CD8-positive, alpha-beta memory T cell (primary cell): ENCODE data around the gene PGBD1. TPM values are rescaled to one million over a fixed set of nuclear protein-coding genes. Genes with fewer than 3 reads are reported as not detected.
A peak's percentile ranks its signal among the peaks of the same experiment; 100 is the strongest.

Experiments used
- CTCF ChIA-PET: fragments of 350-600 bp; sonication (Branson Sonifier 250); formaldehyde crosslinking; loops from one replicate; lab custom pipeline; 2021; ENCODE audit warnings: antibody characterized with exemption; lab: Charles Lee
- POLR2A ChIA-PET: fragments of 350-600 bp; sonication (Branson Sonifier 250); formaldehyde crosslinking; loops from one replicate; lab custom pipeline; 2021; ENCODE audit warnings: antibody characterized with exemption; lab: Charles Lee
- DNase-seq, 5 donors: peaks; one replicate each; pipeline versions ENCODE4 v3.0.0 to v3.0.0-alpha.2; 2020 to 2022; ENCODE audit warnings: mixed read lengths in 1 of 5
- H3K27ac ChIP-seq: one replicate; pipeline ENCODE4 v1.7.0; 2013; ENCODE audit warnings: low read depth, mild to moderate bottlenecking, low read length, moderate library complexity
- H3K27me3 ChIP-seq: 2 replicates; pipeline ENCODE4 v1.7.0; 2013; ENCODE audit warnings: low read length, mild to moderate bottlenecking; ENCODE audit not compliant: insufficient read depth, poor library complexity, severe bottlenecking
- H3K36me3 ChIP-seq: 2 replicates; pipeline ENCODE4 v1.7.0; 2013; ENCODE audit warnings: mild to moderate bottlenecking, low read length, moderate library complexity; ENCODE audit not compliant: insufficient read depth
- H3K4me1 ChIP-seq: 2 replicates; pipeline ENCODE4 v1.7.0; 2013; ENCODE audit warnings: mild to moderate bottlenecking, low read length, moderate library complexity; ENCODE audit not compliant: insufficient read depth
- H3K4me3 ChIP-seq: 2 replicates; pipeline ENCODE4 v1.7.0; 2013; ENCODE audit warnings: mild to moderate bottlenecking, low read length
- H3K9me3 ChIP-seq: 2 replicates; pipeline ENCODE4 v1.7.0; 2013; ENCODE audit warnings: mild to moderate bottlenecking, low read length
- H3K27ac Mint-ChIP-seq, 8 donors: one replicate each; pipeline ENCODE4 v1.8.0; 2020 to 2021; ENCODE audit warnings: mixed read lengths in 8 of 8, mild to moderate bottlenecking in 6 of 8, inconsistent platforms in 3 of 8, moderate library complexity in 3 of 8
- H3K27me3 Mint-ChIP-seq, 2 donors: one replicate each; pipeline ENCODE4 v1.8.0; 2020 to 2021; ENCODE audit warnings: mixed read lengths in 2 of 2, mild to moderate bottlenecking in 1 of 2, moderate library complexity in 1 of 2
- H3K36me3 Mint-ChIP-seq, 3 donors: one replicate each; pipeline ENCODE4 v1.8.0; 2020 to 2021; ENCODE audit warnings: mixed read lengths in 3 of 3, inconsistent platforms in 1 of 3, mild to moderate bottlenecking in 1 of 3
- H3K4me1 Mint-ChIP-seq, 3 donors: one replicate each; pipeline ENCODE4 v1.8.0; 2020 to 2021; ENCODE audit warnings: mixed read lengths in 3 of 3, inconsistent platforms in 1 of 3, mild to moderate bottlenecking in 1 of 3
- H3K4me3 Mint-ChIP-seq, 7 donors: one replicate each; pipeline ENCODE4 v1.8.0; 2020 to 2021; ENCODE audit warnings: mixed read lengths in 7 of 7, mild to moderate bottlenecking in 6 of 7, moderate library complexity in 4 of 7, inconsistent platforms in 2 of 7
- H3K9me3 Mint-ChIP-seq, 5 donors: one replicate each; pipeline ENCODE4 v1.8.0; 2020 to 2022; ENCODE audit warnings: mixed read lengths in 5 of 5, mild to moderate bottlenecking in 3 of 5, moderate library complexity in 2 of 5, inconsistent platforms in 1 of 5
- polyA plus RNA-seq: library from polyadenylated mRNA; unstranded; fragments of 300-500 nt; fragmentation: Illumina TruSeq; gene quantifications from one replicate; pipeline ENCODE4 v1.2.3, GENCODE V29; 2021
- total RNA-seq, 2 experiments: library from RNA; stranded (reverse); gene quantifications; one replicate each; pipeline ENCODE4 v1.2.3, GENCODE V29; 2021

PGBD1 gene
- total and polyA plus RNA-seq, 3 experiments from 2014 or later, result 0.87 to 5.4 (median 4.6) TPM

GRCh38 chr6:28269492-28269891, 11.9 kb upstream of the PGBD1 start:
- H3K4me1 Mint-ChIP-seq, result peaks cover 14 to 22% (median 17%) of the 10 kb centered on the region in 3 donors
- peaks cover 18% of the 10 kb centered on the region for H3K4me1 ChIP-seq
- H3K4me3 Mint-ChIP-seq, result no peak overlapping the region
- peaks cover 18% of the 10 kb centered on the region for H3K36me3 ChIP-seq
- peaks cover 0 to 28% (median 4%) of the 10 kb centered on the region in 3 donors for H3K36me3 Mint-ChIP-seq
- H3K9me3 Mint-ChIP-seq, result no peaks in the 10 kb centered on the region
- no peak overlapping the region for H3K4me3 ChIP-seq
- CTCF ChIA-PET, result interaction anchor here (1.4 to 3.7 kb wide), 2 partner anchors 17 to 87 kb away, joined by 3 to 22 read pairs; partner anchors contain the start of gene ZKSCAN4
- no peak overlapping the region for H3K27ac Mint-ChIP-seq
- POLR2A ChIA-PET, result no interaction called here
- H3K27me3 Mint-ChIP-seq, result peaks cover 0 to 6% of the 10 kb centered on the region in 2 donors
- no peak overlapping the region for H3K27ac ChIP-seq
- H3K9me3 ChIP-seq, result no peaks in the 10 kb centered on the region
- no peak for DNase-seq
- no peaks in the 10 kb centered on the region for H3K27me3 ChIP-seq

DNA sequence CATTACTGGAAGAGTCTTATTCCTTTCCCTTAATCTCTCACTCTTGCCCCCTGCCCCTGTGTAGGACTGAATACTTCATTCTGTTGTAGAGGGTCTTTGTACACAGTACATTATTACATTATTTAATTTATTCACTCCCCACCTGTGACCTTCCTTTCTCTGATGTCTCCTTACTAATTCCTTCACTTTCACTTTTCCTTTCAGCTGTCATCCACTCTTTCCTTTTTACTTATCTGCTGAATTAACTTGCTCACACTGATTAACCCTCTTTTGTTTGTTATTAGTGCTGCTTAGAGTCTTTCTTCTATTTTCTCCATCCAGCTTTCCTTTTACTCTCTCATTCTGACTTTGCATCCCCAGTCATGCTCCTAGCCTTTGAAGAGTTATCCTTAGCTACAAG, 6.5 kb upstream of the PGBD1 start:
- H3K4me3 ChIP-seq, result no peak overlapping the region
- H3K9me3 Mint-ChIP-seq, result no peaks in the 10 kb centered on the region
- H3K27ac Mint-ChIP-seq, result peak overlapping the region in 6 of 8 donors; percentile 5 to 62 (median 38)
- ChIA-PET CTCF (no interaction called here), POLR2A (no interaction called here)
- no peaks in the 10 kb centered on the region for H3K9me3 ChIP-seq
- H3K36me3 Mint-ChIP-seq, result peaks cover 13 to 60% (median 20%) of the 10 kb centered on the region in 3 donors
- H3K27me3 ChIP-seq, result no peaks in the 10 kb centered on the region
- DNase-seq, result no peak
- H3K4me3 Mint-ChIP-seq, result no peak overlapping the region
- H3K36me3 ChIP-seq, result peaks cover 28% of the 10 kb centered on the region
- H3K4me1 Mint-ChIP-seq, result peaks cover 9 to 21% (median 18%) of the 10 kb centered on the region in 3 donors
- peaks cover 0 to 2% of the 10 kb centered on the region in 2 donors for H3K27me3 Mint-ChIP-seq
- H3K27ac ChIP-seq, result no peak overlapping the region
- H3K4me1 ChIP-seq, result no peaks in the 10 kb centered on the region

DNA sequence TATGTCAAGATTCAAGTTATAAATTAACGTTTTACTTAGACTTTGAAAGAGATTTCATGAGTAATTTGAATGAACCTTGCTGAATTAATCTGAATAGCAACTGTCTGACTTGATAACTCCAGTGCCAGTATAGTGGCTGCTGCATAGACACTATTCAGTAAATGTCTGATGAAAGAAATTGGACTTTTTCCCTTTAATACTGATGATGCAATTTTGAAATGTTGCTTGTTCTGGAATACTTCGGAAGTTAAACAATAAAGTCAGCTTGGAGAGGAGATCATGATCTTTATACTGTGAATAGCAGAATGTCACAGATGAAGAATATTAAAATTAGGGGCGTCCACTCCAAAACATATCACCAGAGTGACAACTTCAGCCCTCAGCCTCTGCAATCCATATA, 3.6 kb upstream of the PGBD1 start:
- POLR2A ChIA-PET, result no interaction called here
- Histone ChIP-seq H3K4me3 (no peak overlapping the region), H3K36me3 (peaks cover 16% of the 10 kb centered on the region), H3K9me3 (no peaks in the 10 kb centered on the region), H3K27ac (no peak overlapping the region), H3K27me3 (no peaks in the 10 kb centered on the region), H3K4me1 (peaks cover 7% of the 10 kb centered on the region)
- CTCF ChIA-PET, result no interaction called here
- H3K9me3 Mint-ChIP-seq, result no peaks in the 10 kb centered on the region
- H3K27ac Mint-ChIP-seq, result no peak overlapping the region
- peaks cover 7 to 9% of the 10 kb centered on the region in 2 donors for H3K27me3 Mint-ChIP-seq
- H3K4me1 Mint-ChIP-seq, result peaks cover 15 to 20% (median 18%) of the 10 kb centered on the region in 3 donors
- no peak overlapping the region for H3K4me3 Mint-ChIP-seq
- no peak for DNase-seq
- H3K36me3 Mint-ChIP-seq, result peaks cover 18 to 46% (median 19%) of the 10 kb centered on the region in 3 donors

GRCh38 chr6:28280595-28281287, 631 bp upstream of the PGBD1 start:
- H3K4me3 Mint-ChIP-seq, result peak overlapping the region in 6 of 7 donors; percentile 77 to 91 (median 80)
- Histone ChIP-seq H3K27me3 (no peaks in the 10 kb centered on the region), H3K4me3 (no peak overlapping the region), H3K4me1 (peaks cover 7% of the 10 kb centered on the region), H3K27ac (no peak overlapping the region), H3K36me3 (peaks cover 2% of the 10 kb centered on the region), H3K9me3 (no peaks in the 10 kb centered on the region)
- H3K4me1 Mint-ChIP-seq, result peaks cover 10 to 15% (median 12%) of the 10 kb centered on the region in 3 donors
- peaks cover 9 to 10% of the 10 kb centered on the region in 2 donors for H3K27me3 Mint-ChIP-seq
- CTCF ChIA-PET, result interaction anchor here (1.0 to 1.1 kb wide), 2 partner anchors 14 to 57 kb away, joined by 3 read pairs; partner anchors contain the start of gene ZSCAN26
- POLR2A ChIA-PET, result interaction anchor here (2.4 kb wide), 1 partner anchor 13 kb away, joined by 10 read pairs; the partner anchor contains the start of gene ZSCAN26
- no peak for DNase-seq
- no peaks in the 10 kb centered on the region for H3K9me3 Mint-ChIP-seq
- peaks cover 13 to 25% (median 20%) of the 10 kb centered on the region in 3 donors for H3K36me3 Mint-ChIP-seq
- H3K27ac Mint-ChIP-seq, result peak overlapping the region in 1 of 8 donors; percentile 7

DNA sequence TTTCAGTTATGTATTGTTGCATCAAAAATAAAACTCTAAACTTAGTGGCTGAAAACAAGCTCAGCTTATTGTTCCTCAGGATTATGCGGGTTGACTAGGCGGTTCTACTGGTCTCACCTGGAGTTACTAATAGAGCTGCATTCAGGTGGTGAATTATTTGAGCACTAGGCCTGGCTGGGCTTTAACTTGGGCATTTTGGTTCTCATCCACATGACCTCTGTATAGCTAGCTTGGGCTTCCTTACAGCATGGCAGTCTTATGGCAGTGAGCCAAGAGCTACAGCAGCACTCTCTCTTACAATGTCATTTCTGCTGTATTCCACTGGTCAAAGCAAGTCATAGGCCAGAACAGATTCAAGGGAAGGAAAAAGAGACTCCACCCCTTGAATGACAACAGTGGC, 1.6 kb downstream of the PGBD1 start:
- CTCF ChIA-PET, result interaction anchor here (1.3 kb wide), 1 partner anchor 390 kb away, joined by 3 read pairs; a partner anchor contains a TSS
- H3K4me3 Mint-ChIP-seq, result peak overlapping the region in 2 of 7 donors; percentile 11 to 17

DNA sequence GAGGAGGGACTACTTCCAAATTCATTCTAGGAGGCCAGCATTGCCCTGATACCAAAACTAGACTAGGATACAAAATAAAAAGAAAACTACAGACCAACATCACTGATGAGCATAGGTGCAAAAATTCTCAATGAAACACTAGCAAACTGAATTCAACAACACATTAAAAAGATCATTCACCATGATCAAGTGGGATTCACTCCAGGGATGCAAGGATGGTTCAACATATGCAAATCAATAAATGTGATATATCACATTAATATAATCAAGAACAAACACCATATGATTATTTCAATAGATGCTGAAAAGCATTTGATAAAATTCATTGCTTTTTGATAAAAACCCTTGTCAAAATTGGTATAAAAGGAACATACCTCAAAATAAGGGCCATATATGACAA, 10.2 kb downstream of the PGBD1 start:
- Histone ChIP-seq H3K27me3 (no peaks in the 10 kb centered on the region), H3K27ac (no peak overlapping the region), H3K4me3 (no peak overlapping the region), H3K36me3 (peaks cover 5% of the 10 kb centered on the region), H3K4me1 (no peaks in the 10 kb centered on the region), H3K9me3 (no peaks in the 10 kb centered on the region)
- Mint-ChIP-seq H3K27ac (no peak overlapping the region), H3K4me1 (no peaks in the 10 kb centered on the region), H3K4me3 (no peak overlapping the region), H3K36me3 (peaks cover 2 to 5% (median 5%) of the 10 kb centered on the region in 3 donors), H3K27me3 (no peaks in the 10 kb centered on the region), H3K9me3 (peaks cover 0 to 2% (median 0%) of the 10 kb centered on the region in 5 donors)
- CTCF ChIA-PET, result no interaction called here
- DNase-seq, result no peak
- POLR2A ChIA-PET, result interaction anchor here (0.6 kb wide), 1 partner anchor 598 kb away, joined by 3 read pairs; no protein-coding TSS in a partner anchor

More for the DNA sequence above, 1.6 kb downstream of the PGBD1 start:
- no peaks in the 10 kb centered on the region for H3K27me3 ChIP-seq
- no peak for DNase-seq
- Mint-ChIP-seq H3K4me1 (peaks cover 10 to 15% (median 12%) of the 10 kb centered on the region in 3 donors), H3K36me3 (peaks cover 3 to 26% (median 8%) of the 10 kb centered on the region in 3 donors), H3K27ac (no peak overlapping the region), H3K27me3 (peaks cover 9 to 10% of the 10 kb centered on the region in 2 donors), H3K9me3 (peaks cover 0 to 2% (median 0%) of the 10 kb centered on the region in 5 donors)
- no peak overlapping the region for H3K27ac ChIP-seq
- peaks cover 7% of the 10 kb centered on the region for H3K4me1 ChIP-seq
- no peak overlapping the region for H3K4me3 ChIP-seq
- H3K9me3 ChIP-seq, result no peaks in the 10 kb centered on the region
- POLR2A ChIA-PET, result no interaction called here
- H3K36me3 ChIP-seq, result peaks cover 5% of the 10 kb centered on the region

DNA sequence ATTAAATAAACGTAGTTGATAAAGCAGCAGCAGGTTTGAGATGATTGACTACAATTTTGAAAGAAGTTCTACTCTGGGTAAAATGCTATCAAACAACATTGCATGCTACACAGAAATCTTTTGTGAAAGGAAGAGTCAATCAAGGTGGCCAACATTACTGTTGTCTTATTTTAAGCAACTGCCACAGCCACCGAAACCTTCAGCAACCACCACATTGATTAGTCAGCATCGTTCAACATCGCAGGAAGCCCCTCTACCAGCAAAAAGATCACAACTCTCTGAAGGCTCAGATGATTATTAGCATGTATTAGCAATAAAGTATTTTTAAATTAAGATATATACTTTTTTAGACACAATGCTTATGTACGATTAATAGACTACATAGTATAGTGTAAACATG, 14.0 kb downstream of the PGBD1 start:
- Histone ChIP-seq H3K27me3 (no peaks in the 10 kb centered on the region), H3K27ac (no peak overlapping the region), H3K4me3 (no peak overlapping the region), H3K9me3 (no peaks in the 10 kb centered on the region), H3K4me1 (no peaks in the 10 kb centered on the region), H3K36me3 (no peaks in the 10 kb centered on the region)
- Mint-ChIP-seq H3K4me1 (no peaks in the 10 kb centered on the region), H3K4me3 (no peak overlapping the region), H3K9me3 (no peaks in the 10 kb centered on the region), H3K27me3 (peaks cover 0 to 2% of the 10 kb centered on the region in 2 donors), H3K27ac (no peak overlapping the region), H3K36me3 (peaks cover 0 to 2% (median 0%) of the 10 kb centered on the region in 3 donors)
- DNase-seq, result no peak
- ChIA-PET POLR2A (no interaction called here), CTCF (no interaction called here)

- Histone ChIP-seq H3K4me3 (no peak overlapping the region), H3K36me3 (no peaks in the 10 kb centered on the region), H3K27me3 (no peaks in the 10 kb centered on the region), H3K9me3 (no peaks in the 10 kb centered on the region), H3K27ac (no peak overlapping the region), H3K4me1 (no peaks in the 10 kb centered on the region)
- no peak for DNase-seq
- peaks cover 0 to 2% of the 10 kb centered on the region in 2 donors for H3K27me3 Mint-ChIP-seq
- CTCF ChIA-PET, result no interaction called here
- H3K36me3 Mint-ChIP-seq, result peaks cover 2 to 6% (median 2%) of the 10 kb centered on the region in 3 donors
- H3K27ac Mint-ChIP-seq, result no peak overlapping the region
- H3K4me1 Mint-ChIP-seq, result no peaks in the 10 kb centered on the region
- POLR2A ChIA-PET, result no interaction called here
- H3K9me3 Mint-ChIP-seq, result no peaks in the 10 kb centered on the region
- H3K4me3 Mint-ChIP-seq, result no peak overlapping the region
These were observed 15.2 kb downstream of the PGBD1 start for GRCh38 chr6:28296520-28297060.
